NCI-H2107 treated with DMSO at 0.1 percent for 48 hours (cell line): ENCODE results near the gene SPPL2B.
A peak's percentile ranks its signal among the peaks of the same experiment; 100 is the strongest.
"Not testable (repeated sequence)": the region's sequence is repeated elsewhere in the genome, so short reads cannot be mapped to it uniquely, and the experiment has no call there.

Experiments
- DNase-seq: peaks from one replicate; lab custom pipeline; 2025; ENCODE audit not compliant: unreplicated experiment; lab: John Stamatoyannopoulos, UW

SPPL2B gene

DNA sequence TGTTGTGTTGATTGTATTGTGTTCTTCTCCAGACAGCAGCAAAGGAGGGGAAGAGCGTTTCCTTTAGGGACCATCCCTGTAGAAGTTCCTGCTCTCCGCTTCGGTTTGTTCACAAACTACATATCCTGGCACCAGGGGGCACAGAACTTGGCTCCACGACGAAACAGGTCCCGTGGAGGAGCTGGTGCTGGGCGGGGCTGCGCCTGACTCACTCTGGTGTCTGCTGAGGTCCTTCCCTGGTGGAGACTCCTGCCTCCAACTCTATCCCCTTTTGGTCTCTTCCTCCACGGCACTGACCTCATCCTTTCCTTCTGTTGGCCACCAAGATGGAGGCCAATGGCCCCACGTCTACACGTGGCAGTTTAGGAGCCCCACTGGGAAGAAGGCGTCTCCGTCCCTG is 46.3 kb downstream of the SPPL2B start:
- DNase-seq, result no peak

DNA sequence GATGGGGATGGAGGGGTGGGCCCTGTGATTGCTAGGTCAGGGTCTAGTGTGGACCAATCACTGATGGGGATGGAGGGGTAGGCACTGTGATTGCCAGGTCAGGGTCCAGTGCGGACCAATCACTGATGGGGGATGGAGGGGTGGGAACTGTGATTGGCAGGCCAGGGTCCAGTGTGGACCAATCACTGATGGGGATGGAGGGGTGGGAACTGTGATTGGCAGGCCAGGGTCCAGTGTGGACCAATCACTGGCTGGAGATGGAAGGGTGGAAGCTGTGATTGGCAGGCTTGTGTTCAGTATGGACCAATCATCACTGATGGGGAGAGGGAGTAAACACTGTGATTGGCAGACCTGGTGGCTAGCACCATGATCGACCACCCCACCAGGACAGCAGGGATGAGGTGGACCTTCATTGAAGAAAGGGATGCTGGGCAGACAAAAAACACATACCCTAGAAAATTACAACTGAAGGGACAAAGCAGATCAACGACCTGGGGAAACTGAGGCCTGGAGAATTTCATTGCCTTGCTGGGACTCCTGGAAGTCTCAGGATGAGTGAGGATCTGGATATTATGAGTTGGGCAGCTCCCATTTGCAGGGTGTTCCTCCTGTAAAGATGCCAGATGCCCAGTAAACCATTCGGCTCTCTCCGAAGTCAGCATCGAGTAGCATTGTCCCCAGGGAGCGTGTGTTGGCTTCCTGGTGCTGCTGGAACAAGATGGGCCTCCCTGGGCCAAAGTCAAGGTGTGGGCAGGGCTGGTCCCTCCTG is 47.1 kb downstream of the SPPL2B start:
- no peak for DNase-seq

- DNase-seq, result peak; percentile 11
Observed at GRCh38 chr19:2376784-2377519, 48.5 kb downstream of the SPPL2B start.

GRCh38 chr19:2380567-2380966 is 52.1 kb downstream of the SPPL2B start:
- no peak for DNase-seq

- DNase-seq, result no peak
Observed at GRCh38 chr19:2381148-2381820, 52.8 kb downstream of the SPPL2B start.

GRCh38 chr19:2382530-2383222 is 54.2 kb downstream of the SPPL2B start:
- no peak for DNase-seq

GRCh38 chr19:2385053-2385721 is 56.7 kb downstream of the SPPL2B start:
- peak; percentile 51 for DNase-seq

DNA sequence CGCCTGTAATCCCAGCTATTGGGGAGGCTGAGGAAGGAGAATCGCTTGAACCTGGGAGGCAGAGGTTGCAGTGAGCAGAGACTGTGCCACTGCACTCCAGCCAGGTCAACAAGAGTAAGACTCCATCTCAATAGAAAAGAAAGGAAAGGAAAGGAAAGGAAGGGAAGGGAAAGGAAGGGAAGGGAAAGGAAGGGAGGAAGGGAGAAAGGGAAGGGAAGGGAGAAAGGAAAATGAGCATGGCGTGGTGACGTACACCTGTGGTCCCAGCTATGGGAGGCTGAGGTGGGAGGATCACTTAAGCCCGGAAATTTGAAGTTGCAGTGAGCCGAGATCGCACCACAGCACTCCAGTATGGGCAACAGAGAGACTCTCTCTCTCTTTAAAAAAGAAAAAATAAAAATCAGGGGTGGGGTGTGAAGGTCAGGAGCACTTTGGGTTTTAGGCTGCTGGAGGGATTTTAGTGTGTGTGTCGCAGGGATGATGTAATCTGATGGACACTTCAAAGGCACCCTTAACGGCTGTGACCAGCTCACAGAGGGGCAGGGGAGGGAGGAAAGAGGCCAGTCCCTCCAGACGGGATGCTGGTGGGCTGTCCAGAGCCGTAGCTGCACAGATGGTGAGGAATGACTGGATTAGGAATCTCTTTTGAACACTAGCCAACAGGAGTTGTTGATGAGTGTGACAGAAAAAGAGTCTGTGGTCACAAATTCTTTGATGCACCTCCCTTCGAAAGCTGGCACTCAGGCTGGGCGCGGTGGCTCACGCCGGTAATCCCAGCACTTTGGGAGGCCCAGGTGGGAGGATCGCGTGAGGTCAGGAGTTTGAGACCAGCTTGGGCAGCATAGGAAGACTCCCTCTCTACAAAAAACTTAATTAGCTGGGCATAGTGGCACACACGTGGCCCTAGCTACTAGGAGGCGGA is 59.1 kb downstream of the SPPL2B start:
- no peak for DNase-seq

DNA sequence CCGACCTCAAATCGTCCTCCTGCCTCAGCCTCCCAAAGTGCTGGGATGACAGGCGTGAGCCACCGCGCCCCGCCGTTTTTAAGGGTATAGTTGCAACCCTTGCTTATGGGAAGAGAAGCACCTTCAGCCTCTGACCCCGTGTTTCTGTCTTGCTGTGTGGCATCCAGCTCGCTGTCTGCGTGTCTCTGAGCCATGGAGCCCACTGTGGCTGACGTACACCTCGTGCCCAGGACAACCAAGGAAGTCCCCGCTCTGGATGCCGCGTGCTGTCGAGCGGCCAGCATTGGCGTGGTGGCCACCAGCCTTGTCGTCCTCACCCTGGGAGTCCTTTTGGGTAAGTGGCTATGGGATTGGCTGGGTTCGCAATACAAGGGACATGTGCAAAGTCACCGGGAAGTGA is 61.1 kb downstream of the SPPL2B start:
- DNase-seq, result no peak

DNA sequence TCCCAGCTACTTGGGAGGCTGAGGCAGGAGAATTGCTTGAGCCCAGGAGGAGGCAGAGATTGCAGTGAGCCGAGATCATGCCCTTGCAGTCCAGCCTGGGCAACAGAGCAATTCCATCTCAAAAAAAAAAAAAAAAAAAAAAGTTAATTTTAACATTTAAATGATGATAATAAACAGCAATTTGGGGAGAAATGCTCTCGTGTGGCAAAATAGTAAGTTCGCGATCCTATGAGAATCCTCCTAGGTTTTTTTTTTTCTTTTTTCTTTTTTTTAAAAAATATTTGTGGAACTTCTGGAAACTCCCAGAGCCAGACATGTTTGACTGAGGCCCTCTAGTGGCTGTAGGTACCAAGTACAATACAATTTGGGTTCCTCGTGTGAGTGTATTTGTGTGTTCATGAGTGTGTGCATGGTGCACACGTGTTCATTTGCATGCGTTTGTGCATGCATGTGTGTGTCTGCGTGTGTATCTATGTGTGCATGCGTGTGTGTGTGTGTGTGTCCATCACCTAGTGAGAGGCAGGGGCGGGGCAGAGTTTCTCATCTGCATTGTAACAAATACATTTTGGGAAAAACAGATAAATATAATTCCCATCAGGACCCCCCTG is 62.7 kb downstream of the SPPL2B start:
- DNase-seq, result peak; percentile 71

- DNase-seq, result no peak
Observed at GRCh38 chr19:2392366-2392765, 63.9 kb downstream of the SPPL2B start.

DNA sequence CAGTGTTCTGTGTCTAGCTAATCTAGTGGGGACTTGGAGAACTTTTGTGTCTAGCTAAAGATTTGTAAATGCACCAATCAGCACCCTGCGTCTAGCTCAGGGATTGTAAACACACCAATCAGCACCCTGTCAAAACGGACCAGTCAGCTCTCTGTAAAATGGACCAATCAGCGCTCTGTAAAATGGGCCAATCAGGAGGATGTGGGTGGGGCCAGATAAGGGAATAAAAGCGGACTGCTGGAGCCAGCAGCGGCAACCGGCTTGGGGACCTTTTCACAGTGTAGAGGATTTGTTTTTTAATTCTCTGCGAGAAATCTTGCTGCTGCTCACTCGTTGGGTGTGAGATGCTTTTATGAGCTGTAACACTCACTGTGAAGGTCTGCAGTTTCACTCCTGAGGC is 64.4 kb downstream of the SPPL2B start:
- DNase-seq, result not testable (repeated sequence)

- no peak for DNase-seq
Observed at GRCh38 chr19:2394054-2394441, 65.6 kb downstream of the SPPL2B start.

- DNase-seq, result no peak
Observed at GRCh38 chr19:2394442-2395292, 66.2 kb downstream of the SPPL2B start.

- DNase-seq, result not testable (repeated sequence)
Observed at GRCh38 chr19:2395293-2395829, 66.9 kb downstream of the SPPL2B start.

DNA sequence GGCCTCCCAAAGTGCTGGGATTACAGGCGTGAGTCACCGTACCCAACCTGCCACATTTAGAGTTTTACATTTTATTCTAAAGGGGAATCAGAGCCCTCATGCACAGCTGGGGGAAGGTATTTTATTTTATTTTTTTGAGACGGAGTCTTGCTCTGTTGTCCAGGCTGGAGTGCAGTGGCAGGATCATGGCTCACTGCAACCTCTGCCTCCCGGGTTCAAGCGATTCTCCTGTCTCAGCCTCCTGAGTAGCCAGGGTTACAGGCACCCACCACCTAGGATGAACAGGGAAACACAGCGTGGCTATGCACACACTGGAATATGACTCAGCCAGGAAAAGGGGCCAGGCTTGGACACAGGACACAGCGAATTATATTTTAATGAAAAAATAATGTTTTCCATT is 68.7 kb downstream of the SPPL2B start:
- not testable (repeated sequence) for DNase-seq

DNA sequence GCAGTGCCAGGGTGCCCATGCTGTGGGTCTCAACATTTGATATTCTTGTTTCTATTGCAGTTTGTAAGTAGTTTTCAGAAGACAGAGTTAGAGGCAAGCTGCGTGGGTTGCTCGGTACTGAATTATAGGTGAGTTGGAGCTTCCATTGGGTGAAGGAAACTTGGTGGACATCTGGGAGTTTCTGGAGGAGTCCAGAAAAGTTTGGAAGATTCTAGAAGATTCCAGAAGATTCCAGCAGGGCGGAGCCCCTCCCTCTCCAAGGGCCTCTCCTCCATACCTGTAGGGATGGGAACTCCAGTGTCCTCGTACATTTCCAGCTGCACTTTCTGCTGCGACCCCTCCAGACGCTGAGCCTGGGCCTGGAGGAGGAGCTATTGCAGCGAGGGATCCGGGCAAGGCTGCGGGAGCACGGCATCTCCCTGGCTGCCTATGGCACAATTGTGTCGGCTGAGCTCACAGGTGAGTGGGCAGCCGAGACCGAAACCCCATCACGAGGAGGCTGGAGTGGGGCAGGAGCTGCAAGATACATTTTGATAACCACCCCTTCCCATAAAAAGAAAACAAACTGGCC is 70.3 kb downstream of the SPPL2B start:
- DNase-seq, result no peak

GRCh38 chr19:2399582-2399981 is 71.1 kb downstream of the SPPL2B start:
- no peak for DNase-seq
